HCT116 (cell line): ENCODE measurements around the gene ARHGEF3.

Source experiments
- ATF3 ChIP-seq: IDR thresholded peaks from 2 replicates; pipeline ENCODE4 v1.6.1; 2012
- CTCF ChIP-seq, 3 experiments: fragments of 200-600 bp in 1 of 3; sonication (generic) in 1 of 3; IDR thresholded peaks in 2 of 3; conservative IDR thresholded peaks in 1 of 3; 2 replicates each; pipeline ENCODE4 v1.5.1; 2012 to 2017; ENCODE audit warnings: low read depth in 2 of 3, low read length in 2 of 3, antibody characterized with exemption in 1 of 3, borderline replicate concordance in 1 of 3, control low read depth in 1 of 3, mild to moderate bottlenecking in 1 of 3, mixed read lengths in 1 of 3, mixed run types in 1 of 3, moderate library complexity in 1 of 3; ENCODE audit not compliant: insufficient read depth in 1 of 3
- EZH2 ChIP-seq: fragments of 200-600 bp; sonication (generic); IDR thresholded peaks from 2 replicates; pipeline ENCODE4 v1.6.1; 2017; ENCODE audit warnings: antibody characterized with exemption, mixed run types
- EZH2phosphoT487 ChIP-seq: fragments of 200-600 bp; IDR thresholded peaks from 2 replicates; pipeline ENCODE4 v1.6.1; 2018; ENCODE audit warnings: antibody characterized with exemption, borderline replicate concordance
- FOSL1 ChIP-seq: IDR thresholded peaks from 2 replicates; pipeline ENCODE4 v1.6.1; 2012; ENCODE audit warnings: low read depth
- JUND ChIP-seq: IDR thresholded peaks from 2 replicates; pipeline ENCODE4 v1.6.1; 2012
- MAX ChIP-seq: IDR thresholded peaks from 2 replicates; pipeline ENCODE4 v1.6.1; 2012
- POLR2A ChIP-seq: IDR thresholded peaks from 2 replicates; pipeline ENCODE4 v1.7.0; 2011; ENCODE audit warnings: borderline replicate concordance; ENCODE audit not compliant: insufficient read depth, insufficient read length; ENCODE audit errors: extremely low read depth
- POLR2AphosphoS5 ChIP-seq: IDR thresholded peaks from 2 replicates; pipeline ENCODE4 v1.6.1; 2011; ENCODE audit warnings: mild to moderate bottlenecking, low read depth, low read length, moderate library complexity
- RAD21 ChIP-seq: IDR thresholded peaks from 2 replicates; pipeline ENCODE4 v1.6.1; 2012; ENCODE audit warnings: low read depth, mild to moderate bottlenecking
- SRF ChIP-seq: IDR thresholded peaks from 2 replicates; pipeline ENCODE4 v1.6.1; 2012; ENCODE audit warnings: low read depth
- YY1 ChIP-seq: IDR thresholded peaks from 2 replicates; pipeline ENCODE4 v1.6.1; 2011; ENCODE audit warnings: low read length, low read depth, moderate library complexity, mild to moderate bottlenecking; ENCODE audit not compliant: insufficient replicate concordance; ENCODE audit errors: extremely low read depth
- ZFX ChIP-seq: fragments of 450-650 bp; IDR thresholded peaks from 2 replicates; pipeline ENCODE4 v1.6.1; 2017
- ZNF274 ChIP-seq: fragments of 200-500 bp; sonication (Bioruptor generic); IDR thresholded peaks from 2 replicates; pipeline ENCODE4 v1.6.1; 2014; ENCODE audit warnings: mild to moderate bottlenecking, low read depth, low read length, inconsistent platforms

- TF ChIP-seq RAD21 = no peak
- TF ChIP-seq POLR2AphosphoS5 = no peak
- no peak for TF ChIP-seq POLR2A
- no peak for TF ChIP-seq CTCF (IDR thresholded peaks at IDR 0.05 in 2 of 3, conservative IDR thresholded peaks at IDR 0.05 in 1 of 3; ENCODE audit: borderline replicate concordance in 1 of 3, insufficient read depth in 1 of 3, low read depth in 2 of 3, low read length in 2 of 3)
- TF ChIP-seq MAX = no peak
- TF ChIP-seq EZH2 = no peak
- TF ChIP-seq JUND = no peak
- no peak for TF ChIP-seq ATF3
- TF ChIP-seq FOSL1 = no peak
- TF ChIP-seq ZFX = no peak
- no peak for TF ChIP-seq EZH2phosphoT487
- no peak for TF ChIP-seq SRF
- TF ChIP-seq ZNF274 = no peak
- TF ChIP-seq YY1 = no peak
Observed at GRCh38 chr3:56806407-56806806, 4.7 kb upstream of the ARHGEF3 start.
